Thyroid gland (tissue), 4 donors: ENCODE measurements around the gene GFRA1. TPM values are rescaled to one million over a fixed set of nuclear protein-coding genes. Genes with fewer than 3 reads are reported as not detected.

ENCODE experiments used
- DNase-seq, 2 donors: peaks; one replicate each; pipeline ENCODE4 v3.0.0-alpha.2; 2019
- H3K27ac ChIP-seq, 3 donors: fragments of 200-600 bp; sonication (generic); 1 replicate in 2 of 3; 2 replicates in 1 of 3; pipeline ENCODE4 v1.5.1; 2016 to 2019; ENCODE audit warnings: mild to moderate bottlenecking in 1 of 3, moderate library complexity in 1 of 3
- H3K27me3 ChIP-seq: fragments of 200-600 bp; sonication (generic); one replicate; pipeline ENCODE4 v1.5.1; 2019
- H3K36me3 ChIP-seq, 2 donors: fragments of 200-600 bp; sonication (generic); one replicate each; pipeline ENCODE4 v1.5.1; 2016 to 2019
- H3K4me1 ChIP-seq, 2 donors: fragments of 200-600 bp; sonication (generic); one replicate each; pipeline ENCODE4 v1.5.1; 2017 to 2019
- H3K4me3 ChIP-seq, 3 donors: fragments of 200-600 bp; sonication (generic); replicated peaks in 1 of 3; 1 replicate in 2 of 3; 2 replicates in 1 of 3; pipeline ENCODE4 v1.5.1; 2016; ENCODE audit warnings: mild to moderate bottlenecking in 1 of 3
- H3K9me3 ChIP-seq: fragments of 200-600 bp; sonication (generic); one replicate; pipeline ENCODE4 v1.5.1; 2017
- POLR2A ChIP-seq, 2 donors: fragments of 450-650 bp; IDR thresholded peaks; one replicate each; pipeline ENCODE4 v1.6.1; 2017; ENCODE audit warnings: antibody characterized with exemption in 2 of 2, mild to moderate bottlenecking in 2 of 2, moderate library complexity in 1 of 2
- WGBS, 2 donors: methylation state at CpG; one replicate each; pipeline ENCODE4 v1.1.5; 2017; 5-methylcytosine and 5-hydroxymethylcytosine counted together
- intact Hi-C: fragments of 100-400 bp; cut with DNase I; formaldehyde crosslinking; loops from one replicate; pipeline ENCODE4 v1.15.1; 2023
- total RNA-seq, 4 donors: library from RNA; depleted of rRNA; stranded (reverse); fragments of >200 nt; gene quantifications; one replicate each; pipeline ENCODE4 v1.2.3, GENCODE V29; 2016
- TF ChIP-seq, protein P1 (sequence below), 6 experiments: fragments of 200-600 bp in 3 of 6; fragments of 450-650 bp in 3 of 6; sonication (generic) in 3 of 6; IDR thresholded peaks; one replicate each; pipeline ENCODE4 v1.5.1; 2016 to 2019; ENCODE audit warnings: antibody characterized with exemption in 6 of 6, mild to moderate bottlenecking in 2 of 6, inconsistent platforms in 1 of 6, moderate library complexity in 1 of 6

The GFRA1 gene
- total RNA-seq, 4 donors from 2014 or later = 4.4 to 18.0 (median 5.5) TPM

DNA sequence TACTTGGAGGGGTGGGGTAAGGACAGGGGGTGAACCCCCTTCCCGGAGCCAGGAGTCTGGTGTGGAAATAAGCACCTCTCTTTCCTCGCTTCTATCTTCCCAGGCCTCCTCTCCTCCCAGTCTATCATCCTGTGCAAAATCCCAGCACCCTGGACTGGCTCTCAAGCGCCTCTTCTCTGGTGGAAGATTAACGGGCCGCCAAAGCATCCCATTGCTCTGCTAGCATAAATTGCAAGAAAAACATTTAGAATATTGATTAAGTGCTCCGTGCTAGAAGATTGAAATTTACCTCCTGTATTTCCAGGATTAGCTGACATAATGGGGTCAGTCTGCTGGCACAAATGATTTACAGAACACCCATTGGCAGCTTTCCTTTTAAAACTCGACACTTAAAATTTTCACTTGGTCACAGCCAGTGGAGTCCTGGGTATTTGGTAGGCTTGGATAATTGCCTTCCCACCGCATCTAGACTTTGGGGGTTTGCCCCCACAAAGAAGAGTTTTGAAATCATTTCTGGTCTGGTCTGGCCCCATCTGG is 189.7 kb downstream of the GFRA1 start:
- no peak for DNase-seq
- Histone ChIP-seq H3K4me3 (no peak overlapping the region), H3K9me3 (no peaks in the 10 kb centered on the region), H3K36me3 (no peaks in the 10 kb centered on the region), H3K27me3 (no peaks in the 10 kb centered on the region), H3K4me1 (no peaks in the 10 kb centered on the region), H3K27ac (no peak overlapping the region)
- 84 to 86% methylated on average over 8 of the region's 8 CpGs for WGBS, 2 donors
- intact Hi-C loops = no loop called here
- TF ChIP-seq, protein P1, sequence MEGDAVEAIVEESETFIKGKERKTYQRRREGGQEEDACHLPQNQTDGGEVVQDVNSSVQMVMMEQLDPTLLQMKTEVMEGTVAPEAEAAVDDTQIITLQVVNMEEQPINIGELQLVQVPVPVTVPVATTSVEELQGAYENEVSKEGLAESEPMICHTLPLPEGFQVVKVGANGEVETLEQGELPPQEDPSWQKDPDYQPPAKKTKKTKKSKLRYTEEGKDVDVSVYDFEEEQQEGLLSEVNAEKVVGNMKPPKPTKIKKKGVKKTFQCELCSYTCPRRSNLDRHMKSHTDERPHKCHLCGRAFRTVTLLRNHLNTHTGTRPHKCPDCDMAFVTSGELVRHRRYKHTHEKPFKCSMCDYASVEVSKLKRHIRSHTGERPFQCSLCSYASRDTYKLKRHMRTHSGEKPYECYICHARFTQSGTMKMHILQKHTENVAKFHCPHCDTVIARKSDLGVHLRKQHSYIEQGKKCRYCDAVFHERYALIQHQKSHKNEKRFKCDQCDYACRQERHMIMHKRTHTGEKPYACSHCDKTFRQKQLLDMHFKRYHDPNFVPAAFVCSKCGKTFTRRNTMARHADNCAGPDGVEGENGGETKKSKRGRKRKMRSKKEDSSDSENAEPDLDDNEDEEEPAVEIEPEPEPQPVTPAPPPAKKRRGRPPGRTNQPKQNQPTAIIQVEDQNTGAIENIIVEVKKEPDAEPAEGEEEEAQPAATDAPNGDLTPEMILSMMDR (IDR thresholded peaks at IDR 0.05) = no peak
- no peak for TF ChIP-seq POLR2A (IDR thresholded peaks at IDR 0.05)

DNA sequence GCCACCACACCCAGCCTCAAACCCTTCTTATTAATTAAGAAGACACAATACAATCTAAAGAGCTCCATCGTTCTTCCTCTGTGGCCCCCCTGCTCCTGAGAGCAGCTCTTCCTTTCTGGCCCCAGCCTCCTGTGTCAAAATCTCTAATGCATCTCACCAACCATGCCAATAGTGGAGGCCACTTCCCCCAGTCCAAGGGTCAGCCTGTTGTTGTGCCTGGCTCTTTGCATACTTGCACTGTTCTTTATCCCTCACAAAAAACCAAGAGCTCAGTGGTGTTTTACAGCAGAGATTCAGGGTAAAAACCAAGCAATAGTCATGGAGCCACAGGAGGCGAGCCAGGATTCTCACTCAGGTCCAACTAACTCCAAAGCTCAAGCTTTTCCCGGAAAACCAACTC is 190.2 kb downstream of the GFRA1 start:
- H3K36me3 ChIP-seq = no peaks in the 10 kb centered on the region
- DNase-seq = no peak
- intact Hi-C loops = no loop called here

DNA sequence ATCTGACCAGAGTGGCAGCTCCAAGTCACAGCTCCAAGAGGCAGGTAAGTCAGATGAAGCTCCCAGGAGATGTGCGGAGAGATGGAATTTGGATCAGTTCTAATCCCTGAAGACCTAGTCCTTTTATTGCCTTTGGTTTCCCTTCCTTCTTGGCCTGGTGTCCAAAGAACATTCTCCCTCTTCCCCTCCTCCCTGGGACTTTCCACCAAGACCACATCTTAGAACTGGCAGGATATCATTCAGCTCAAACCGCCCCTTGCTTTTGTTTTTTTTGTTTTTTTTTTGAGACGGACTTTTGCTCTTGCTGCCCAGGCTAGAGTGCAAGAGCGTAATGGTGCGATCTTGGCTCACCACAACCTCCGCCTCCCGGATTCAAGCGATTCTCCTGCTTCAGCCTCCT is 190.8 kb downstream of the GFRA1 start:
- no peaks in the 10 kb centered on the region for H3K36me3 ChIP-seq
- TF ChIP-seq POLR2A (IDR thresholded peaks at IDR 0.05) = no peak
- TF ChIP-seq, protein P1 (IDR thresholded peaks at IDR 0.05) = no peak
- no peak for DNase-seq
- WGBS, 2 donors = 67 to 79% methylated on average over 8 of the region's 8 CpGs
- no peaks in the 10 kb centered on the region for H3K9me3 ChIP-seq
- H3K27me3 ChIP-seq = no peaks in the 10 kb centered on the region
- H3K4me3 ChIP-seq = no peak overlapping the region
- intact Hi-C loops = no loop called here
- H3K4me1 ChIP-seq = no peaks in the 10 kb centered on the region
- H3K27ac ChIP-seq = no peak overlapping the region

More for the DNA sequence above, 190.2 kb downstream of the GFRA1 start:
- Histone ChIP-seq H3K9me3 (no peaks in the 10 kb centered on the region), H3K4me1 (no peaks in the 10 kb centered on the region), H3K4me3 (no peak overlapping the region), H3K27ac (no peak overlapping the region), H3K27me3 (no peaks in the 10 kb centered on the region)
- 86 to 93% methylated on average over 3 of the region's 3 CpGs for WGBS, 2 donors
- no peak for TF ChIP-seq POLR2A (IDR thresholded peaks at IDR 0.05)
- TF ChIP-seq, protein P1 (IDR thresholded peaks at IDR 0.05) = no peak

DNA sequence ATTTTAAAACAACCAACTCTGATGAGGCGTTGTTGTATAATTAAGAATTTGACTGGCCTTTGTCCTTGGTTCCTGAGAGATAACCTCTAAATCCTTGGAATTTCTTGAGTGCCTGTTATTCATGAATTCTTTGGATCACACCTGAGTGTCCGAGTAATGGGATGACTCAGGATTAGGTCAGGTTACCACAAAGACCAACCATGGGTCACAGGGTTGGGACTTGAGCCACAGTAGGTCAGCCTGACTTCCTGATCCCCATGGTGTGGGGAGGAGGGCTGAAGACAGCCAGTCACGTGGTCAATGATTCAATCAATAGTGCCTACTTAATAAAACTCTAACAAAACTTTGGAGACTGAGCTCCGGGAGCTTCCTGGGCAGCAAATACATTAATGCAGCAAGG is 192.5 kb downstream of the GFRA1 start:
- no peak for DNase-seq
- Histone ChIP-seq H3K9me3 (no peaks in the 10 kb centered on the region), H3K4me3 (no peak overlapping the region), H3K27ac (no peak overlapping the region), H3K4me1 (no peaks in the 10 kb centered on the region), H3K27me3 (no peaks in the 10 kb centered on the region), H3K36me3 (no peaks in the 10 kb centered on the region)
- 82 to 85% methylated on average over 4 of the region's 4 CpGs for WGBS, 2 donors
- TF ChIP-seq, protein P1 (IDR thresholded peaks at IDR 0.05) = no peak
- no peak for TF ChIP-seq POLR2A (IDR thresholded peaks at IDR 0.05)
- intact Hi-C loops = no loop called here

DNA sequence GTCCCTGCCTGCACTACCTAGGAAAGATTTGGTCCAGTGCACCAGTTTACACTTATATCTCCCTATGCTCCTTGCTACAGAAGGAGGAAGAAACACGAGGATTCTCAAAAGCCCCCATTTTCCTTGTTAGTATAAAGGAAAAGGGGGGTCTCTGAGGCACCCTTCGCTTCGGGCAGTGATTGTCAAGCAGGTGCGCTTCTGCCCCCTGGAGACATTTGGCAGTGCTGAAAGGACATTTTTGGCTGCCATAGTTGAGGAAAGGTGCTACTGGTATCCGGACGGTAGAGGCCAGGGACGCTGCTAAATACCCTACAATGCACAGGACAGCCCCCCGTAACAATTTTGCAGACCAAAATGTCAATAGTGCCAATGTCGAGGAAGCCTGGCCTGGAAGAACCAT is 193.7 kb downstream of the GFRA1 start:
- WGBS, 2 donors = 86 to 90% methylated on average over 7 to 9 of the region's 9 CpGs
- intact Hi-C loops = no loop called here
- no peak overlapping the region for H3K4me3 ChIP-seq
- no peaks in the 10 kb centered on the region for H3K9me3 ChIP-seq
- no peak overlapping the region for H3K27ac ChIP-seq
- no peak for DNase-seq
- H3K27me3 ChIP-seq = no peaks in the 10 kb centered on the region
- H3K36me3 ChIP-seq = no peaks in the 10 kb centered on the region
- no peaks in the 10 kb centered on the region for H3K4me1 ChIP-seq
- no peak for TF ChIP-seq POLR2A (IDR thresholded peaks at IDR 0.05)
- TF ChIP-seq, protein P1 (IDR thresholded peaks at IDR 0.05) = no peak
